ENCODE results near the gene DTD2.

The DTD2 gene

DNA sequence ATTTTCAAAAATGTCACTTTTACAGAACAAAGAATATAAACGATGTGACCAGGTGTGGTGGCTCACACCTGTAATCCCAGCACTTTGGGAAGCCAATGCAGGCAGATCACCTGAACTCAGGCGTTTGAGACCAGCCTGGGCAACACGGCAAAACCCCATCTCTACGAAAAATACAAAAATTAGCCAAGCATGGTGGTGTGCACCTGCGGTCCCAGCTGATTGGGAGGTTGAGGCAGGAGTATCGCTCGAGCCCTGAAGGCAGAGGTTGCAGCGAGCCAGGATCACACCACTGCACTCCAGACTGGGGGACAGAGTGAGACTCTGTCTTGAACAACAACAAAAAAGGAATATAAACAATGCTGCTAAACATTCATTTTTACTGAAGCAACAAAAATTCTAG, 52.2 kb downstream of the DTD2 start:
- no peak for DNase-seq (ENCODE audit: low read depth in 2 of 2)

DNA sequence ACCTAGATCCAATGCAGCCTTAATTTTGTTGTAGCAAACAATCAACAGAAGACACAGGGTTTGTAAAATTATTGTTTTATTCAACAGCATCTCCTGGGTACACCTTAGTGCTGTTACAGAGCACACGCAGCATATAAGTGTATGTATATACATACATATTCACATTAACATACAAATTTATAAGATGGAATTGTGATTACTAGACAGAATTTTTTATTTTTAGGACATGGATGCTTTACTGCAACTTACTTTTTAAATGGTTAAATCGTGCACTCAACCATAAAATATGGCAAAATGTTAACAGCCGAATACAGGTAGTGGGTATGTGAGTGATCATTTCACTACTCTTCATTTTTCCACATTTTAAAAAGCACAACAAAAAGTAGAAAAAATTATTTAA, 53.6 kb downstream of the DTD2 start:
- no peak for DNase-seq (ENCODE audit: low read depth in 2 of 2)

DNA sequence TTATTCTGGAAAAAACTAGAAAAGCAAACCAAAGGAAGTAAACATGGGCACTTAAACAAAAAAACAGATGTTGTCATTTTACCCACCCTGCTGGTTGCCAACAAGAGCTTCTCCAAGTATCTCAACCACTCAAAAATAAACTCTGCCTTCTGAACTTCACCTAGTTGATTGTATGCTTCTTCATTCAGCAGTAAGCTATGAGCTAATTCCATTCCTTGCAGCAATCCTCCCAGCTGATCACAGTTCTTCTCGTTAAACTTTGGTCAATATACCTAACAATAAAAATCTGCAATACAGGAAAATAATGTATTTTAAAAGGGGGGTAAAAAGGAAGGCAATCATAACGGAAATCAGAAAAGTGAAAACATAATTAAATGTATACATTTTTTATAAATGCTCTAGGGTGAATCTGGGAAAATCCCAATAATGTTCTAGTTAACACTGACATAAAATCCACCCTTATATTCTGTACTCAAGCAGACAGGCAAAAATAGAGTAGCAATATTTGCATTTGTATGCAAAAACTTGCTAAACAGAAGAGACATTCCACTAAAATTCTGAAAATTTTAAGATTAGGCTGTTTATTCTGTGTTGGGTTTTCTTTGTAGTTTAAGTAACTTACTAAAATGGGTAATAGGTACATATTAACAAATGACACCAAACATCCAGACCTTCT, 54.4 kb downstream of the DTD2 start:
- no peak for DNase-seq (ENCODE audit: low read depth in 2 of 2)

DNA sequence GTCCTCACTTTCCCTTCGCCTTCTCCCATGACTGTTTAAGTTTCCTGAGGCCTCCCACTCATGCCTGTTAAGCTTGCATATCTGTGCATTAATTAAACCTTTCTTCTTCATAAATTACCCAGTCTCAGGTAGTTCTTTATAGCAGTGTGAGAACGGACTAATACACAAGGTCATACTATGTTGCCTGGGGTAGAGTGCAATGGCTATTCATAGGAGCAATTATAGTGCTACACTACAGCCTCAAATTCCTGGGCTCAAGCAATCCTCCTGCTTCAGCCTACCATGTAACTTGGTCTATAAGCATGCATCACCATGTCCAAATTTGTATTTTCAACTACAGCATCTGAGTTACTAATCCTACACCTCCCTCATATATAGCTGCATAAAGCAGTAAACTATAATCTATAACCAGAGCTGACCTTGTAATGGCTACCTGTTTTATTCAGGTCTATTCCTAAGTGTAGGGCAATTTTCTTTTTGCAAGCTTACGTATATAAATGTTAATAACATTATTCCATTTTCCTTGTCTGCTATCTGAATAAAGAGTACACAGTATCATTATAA, 55.9 kb downstream of the DTD2 start:
- DNase-seq (ENCODE audit: low read depth in 2 of 2), result no peak

DNA sequence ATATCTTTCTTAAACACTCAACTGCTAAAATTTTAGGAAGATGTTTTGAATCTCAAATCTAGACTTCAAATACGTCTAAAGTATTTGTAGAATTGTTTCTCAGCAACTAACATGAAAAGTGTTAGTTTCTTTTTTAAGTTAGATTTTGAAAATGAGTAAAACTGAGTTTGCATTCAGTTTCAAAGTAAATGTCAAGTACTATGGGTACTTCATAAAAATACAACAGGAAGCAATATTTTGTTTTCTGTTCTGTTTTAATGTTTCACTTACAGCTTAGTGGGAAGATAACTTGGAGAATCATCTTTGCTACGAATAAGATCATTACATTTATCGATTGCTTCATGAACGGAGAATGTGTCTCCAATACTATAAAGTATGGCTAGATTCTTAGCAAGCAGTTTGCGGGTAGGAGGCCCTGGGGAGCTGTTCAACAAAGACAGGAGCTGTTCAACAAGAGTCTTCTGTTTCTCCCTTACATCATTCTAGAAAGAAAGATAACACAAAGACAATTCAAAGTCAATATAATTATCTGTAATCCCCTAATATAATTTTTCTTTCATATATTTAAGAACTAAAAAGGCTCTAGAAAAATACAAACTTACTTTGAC, 57.2 kb downstream of the DTD2 start:
- DNase-seq (ENCODE audit: low read depth in 2 of 2), result no peak
